Activated CD4-positive, CD25-positive, alpha-beta regulatory T cell (primary cell): ENCODE data around the gene NR6A1.
A peak's percentile ranks its signal among the peaks of the same experiment; 100 is the strongest.
"Not testable (repeated sequence)": the region's sequence is repeated elsewhere in the genome, so short reads cannot be mapped to it uniquely, and the experiment has no call there.

Experiments used
- DNase-seq, 4 experiments: peaks; one replicate each; lab custom pipeline; 2025; lab: John Stamatoyannopoulos, UW

The NR6A1 gene

DNA sequence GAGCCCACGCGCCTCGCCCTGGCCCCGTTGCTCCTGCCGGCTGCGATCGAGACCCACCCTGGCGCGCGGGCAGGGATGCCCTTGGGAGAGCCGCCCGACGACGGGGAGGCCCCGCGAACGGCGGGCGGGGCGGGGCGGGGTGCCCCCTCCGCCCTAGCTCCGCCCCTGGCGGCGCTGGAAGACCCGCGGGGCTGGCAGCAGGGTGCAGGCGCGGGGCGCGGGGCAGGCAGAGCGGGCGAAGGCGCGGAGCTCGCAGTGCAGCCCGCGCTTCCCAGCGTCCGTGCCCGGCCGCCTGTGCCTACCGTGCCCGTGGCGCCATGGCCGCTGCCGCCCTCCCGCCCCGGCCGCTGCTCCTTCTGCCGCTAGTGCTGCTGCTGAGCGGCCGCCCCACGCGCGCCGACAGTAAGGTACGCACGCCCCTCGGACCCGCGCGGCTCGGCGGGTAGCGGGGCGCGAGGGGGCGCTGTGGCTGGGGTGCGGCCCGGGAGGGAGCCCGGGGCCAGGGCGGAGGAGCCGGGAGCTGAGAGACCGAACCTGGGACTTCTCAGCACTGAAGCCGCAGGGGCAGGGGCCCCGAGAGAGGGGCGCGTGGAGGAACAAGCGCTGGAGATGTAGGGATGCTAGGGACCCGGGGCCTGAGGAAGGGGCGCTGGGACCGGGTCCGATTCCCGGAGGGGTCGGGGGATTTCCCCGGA, 6.0 kb upstream of the NR6A1 start, which contains the start of gene OLFML2A:
OLFML2A (plus strand) TSS at position 180 of the 695 bp plus-strand sequence; CDS start at position 318, 138 bp downstream.
- no peak for DNase-seq

DNA sequence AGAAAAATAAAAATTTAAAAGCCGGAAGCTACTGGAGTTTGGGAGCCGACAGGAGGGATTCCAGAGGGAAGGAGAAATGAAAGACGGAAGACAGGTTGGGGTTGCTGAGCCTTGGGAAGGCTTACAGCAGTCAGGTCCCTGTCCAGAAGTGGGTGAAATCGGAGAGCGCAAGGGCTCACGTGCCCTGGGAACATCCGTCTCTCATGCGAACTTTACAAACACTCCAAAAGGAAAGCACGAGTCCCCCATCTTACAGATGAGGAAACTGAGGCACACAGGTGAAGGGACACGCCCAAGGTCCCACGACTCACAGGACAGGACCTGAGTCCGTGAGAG, 5.5 kb upstream of the NR6A1 start:
- DNase-seq: no peak

DNA sequence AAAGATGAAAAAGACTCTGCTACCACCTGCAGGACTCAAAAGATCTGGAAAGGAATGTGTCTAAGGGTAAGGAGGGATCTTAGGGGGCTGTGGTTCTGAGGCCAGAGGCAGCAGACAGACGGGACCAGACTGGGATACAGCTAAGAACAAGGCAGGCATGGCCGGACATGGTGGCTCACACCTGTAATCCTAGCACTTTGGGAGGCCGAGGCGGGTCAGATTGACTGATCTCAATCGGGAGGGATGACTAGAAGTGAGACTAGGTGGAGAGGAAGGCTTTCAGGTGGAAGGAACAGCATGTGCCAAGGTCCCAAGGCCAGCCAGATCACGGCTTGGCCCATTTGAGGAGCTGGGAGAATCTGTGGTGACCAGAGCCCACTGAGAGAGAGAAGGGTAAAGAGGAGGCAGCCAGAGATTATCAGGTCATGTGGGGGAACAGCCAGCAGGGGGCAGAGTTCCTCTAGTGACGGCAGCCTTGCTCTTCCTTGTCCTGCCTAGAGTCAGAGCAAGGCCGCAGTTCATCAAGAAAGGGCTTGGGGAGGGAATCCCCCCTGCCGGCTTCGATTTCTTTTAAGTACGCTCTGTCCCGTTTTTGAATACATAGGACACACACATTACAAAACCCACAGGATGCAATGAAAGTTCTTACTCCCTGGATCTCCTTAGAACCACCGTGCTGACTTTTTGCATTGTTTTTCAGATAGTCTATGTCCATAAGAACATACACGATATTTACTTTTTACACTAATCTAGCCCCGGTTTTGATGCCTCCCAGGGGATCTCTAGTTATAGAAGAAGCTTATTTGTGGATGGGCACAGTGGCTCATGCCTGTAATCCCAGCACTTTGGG, 3.2 kb upstream of the NR6A1 start:
- peak; percentile 61 to 81 (median 63) for DNase-seq

DNA sequence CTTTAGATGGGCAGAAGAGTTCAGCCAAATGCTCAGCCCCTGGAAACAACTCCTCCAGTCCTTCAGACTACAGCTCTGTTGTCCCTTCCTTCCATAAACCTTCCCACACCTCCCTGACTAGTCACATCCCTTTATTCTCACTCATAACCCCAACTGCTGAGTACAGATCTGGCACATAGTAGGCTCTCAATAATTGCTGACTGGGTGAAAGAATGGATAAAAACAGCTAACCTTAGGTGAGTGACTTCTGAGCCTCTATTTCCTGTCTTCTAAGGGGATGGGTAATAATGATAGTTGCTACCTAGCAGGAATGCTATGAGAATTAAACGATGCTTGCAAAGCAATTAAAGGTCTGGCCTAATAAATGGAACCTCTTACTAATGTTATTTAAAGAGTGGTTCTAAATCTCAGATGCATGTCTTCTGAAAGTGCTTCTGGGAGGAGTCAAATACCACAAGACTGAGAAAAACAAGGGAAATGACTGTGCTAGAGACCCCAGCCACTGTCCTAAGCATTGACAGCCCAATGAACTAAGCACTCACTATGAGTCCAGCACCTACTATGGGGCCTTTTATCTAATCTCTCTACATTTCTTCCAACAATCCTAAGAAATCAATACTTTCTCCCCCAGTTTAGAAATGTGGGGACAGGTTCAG, 2.5 kb upstream of the NR6A1 start:
- DNase-seq: no peak

DNA sequence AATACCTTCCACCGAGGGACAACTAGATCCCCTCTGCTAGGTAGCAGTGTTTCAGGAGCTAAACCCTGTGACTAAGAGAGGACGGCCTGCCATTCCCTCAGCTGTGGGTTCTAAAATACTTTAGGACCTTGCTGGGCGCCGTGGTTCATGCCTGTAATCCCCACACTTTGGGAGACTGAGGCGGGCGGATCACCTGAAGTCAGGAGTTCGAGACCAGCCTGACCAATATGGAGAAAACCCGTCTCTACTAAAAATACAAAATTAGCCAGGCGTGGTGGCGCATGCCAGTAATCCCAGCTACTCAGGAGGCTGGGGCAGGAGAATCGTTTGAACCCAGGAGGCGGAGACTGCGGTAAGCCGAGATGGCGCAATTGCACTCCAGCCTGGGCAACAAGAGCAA, 1.8 kb upstream of the NR6A1 start:
- not testable (repeated sequence) for DNase-seq

DNA sequence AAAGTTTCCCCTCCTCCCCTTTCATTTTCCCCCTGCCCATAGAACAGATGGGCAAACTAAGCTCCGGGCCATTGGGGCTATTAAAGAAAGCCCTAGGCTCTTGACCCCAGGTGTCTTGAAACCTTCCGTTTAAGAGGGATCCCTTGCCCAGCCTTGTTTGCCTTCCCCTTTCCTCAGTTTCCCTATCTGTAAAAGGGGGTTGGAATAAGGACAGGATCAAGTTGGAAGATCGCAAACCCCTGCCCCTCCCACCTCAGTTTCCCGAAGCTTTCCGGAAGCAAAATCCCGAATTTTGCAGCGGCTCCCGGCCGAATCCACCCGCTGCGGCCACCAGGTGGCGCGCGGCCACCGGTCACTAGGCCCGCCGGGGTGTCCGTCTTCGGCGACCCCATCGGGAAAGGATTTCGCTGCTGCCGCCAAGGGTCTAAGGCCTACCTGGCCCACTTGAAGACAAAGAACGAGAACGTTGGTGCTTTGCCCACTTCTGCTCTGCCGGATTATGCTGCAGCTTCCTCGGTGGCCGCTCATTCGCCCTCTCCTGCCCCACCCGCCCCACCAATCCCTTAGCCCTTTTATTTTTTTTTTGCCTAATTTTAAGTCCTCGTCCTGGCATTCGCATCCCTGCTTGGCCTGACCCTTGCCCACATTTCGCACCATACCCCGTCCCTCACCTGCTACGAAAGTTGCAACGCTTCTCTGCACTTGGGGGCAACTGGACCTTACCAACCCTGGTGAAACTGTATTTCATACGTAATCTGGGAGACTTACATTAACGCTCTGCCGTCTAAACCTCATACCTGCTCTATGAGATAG, 962 bp upstream of the NR6A1 start:
- peak in 1 of 4 experiments; percentile 15 for DNase-seq

DNA sequence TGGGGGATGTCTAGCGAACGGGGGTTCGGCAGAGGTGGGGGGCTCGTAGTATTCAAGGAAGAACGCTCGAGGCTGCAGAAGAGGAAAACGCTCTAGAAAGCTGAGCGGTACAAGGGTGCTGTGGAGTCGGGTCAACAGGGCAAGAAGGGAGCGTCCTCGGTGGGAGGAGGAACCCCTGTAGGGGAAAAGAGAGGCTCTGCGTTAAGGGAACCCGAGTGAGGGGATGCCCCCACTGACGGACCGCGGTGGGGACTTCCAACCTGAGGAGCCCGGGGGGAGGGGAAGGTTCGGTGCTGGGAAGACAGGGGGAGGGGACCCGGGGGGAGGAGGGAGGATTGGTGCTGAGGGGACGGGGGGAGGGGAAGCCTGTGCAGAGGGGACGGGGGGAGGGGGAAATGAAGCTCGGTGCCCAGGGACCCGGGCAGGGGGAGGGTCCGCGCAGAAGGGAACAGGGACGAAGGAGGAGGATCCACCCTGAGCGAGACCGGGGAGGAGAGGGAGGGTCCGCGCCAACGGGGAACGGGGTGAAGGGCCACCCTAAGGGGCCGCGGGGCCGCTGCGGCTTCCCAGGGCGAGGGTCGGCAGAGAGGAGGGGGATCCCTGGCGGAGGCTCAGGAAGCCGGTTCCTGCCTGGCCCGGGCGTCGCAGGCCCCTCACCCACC, 621 bp downstream of the NR6A1 start:
- no peak for DNase-seq

DNA sequence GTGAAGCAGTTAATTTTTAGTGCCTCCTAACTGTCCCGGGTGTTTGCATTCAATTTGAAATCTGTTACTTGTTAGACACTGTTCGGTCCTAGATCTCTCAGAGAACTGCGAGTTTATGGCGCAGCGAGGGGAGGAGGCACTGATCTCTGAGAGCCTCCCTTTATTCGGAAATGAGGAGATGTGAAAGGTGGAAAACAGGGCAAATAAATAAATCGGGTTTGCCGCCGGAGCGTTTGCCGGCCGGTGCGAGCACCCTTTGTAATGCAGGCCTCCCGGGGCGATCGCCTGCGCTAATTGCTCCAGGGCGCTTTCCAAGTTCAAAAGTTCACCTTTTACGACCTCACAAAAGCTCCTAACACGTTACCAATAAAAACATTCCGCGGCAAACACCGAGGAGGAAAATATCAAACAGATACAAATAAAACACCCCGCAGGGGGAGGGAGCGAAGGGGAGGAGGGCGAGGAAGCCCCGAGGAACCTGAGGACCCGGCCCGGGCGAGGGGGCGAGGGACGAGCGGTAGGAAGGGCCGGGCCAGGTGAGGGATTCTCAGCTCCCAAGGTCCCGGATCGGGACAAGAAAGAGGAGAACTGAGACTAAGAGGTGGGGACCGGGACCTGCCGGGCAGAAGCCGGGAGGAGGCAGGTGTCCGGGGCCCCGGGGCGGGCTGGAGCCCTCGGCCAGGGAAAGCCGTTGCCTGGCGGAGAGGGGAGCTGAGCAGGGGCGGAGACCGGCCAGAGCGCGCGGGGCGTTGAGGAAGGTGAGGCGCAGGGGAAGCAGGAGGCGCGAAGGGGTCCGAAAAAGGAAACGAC, 1.4 kb downstream of the NR6A1 start:
- DNase-seq: no peak

DNA sequence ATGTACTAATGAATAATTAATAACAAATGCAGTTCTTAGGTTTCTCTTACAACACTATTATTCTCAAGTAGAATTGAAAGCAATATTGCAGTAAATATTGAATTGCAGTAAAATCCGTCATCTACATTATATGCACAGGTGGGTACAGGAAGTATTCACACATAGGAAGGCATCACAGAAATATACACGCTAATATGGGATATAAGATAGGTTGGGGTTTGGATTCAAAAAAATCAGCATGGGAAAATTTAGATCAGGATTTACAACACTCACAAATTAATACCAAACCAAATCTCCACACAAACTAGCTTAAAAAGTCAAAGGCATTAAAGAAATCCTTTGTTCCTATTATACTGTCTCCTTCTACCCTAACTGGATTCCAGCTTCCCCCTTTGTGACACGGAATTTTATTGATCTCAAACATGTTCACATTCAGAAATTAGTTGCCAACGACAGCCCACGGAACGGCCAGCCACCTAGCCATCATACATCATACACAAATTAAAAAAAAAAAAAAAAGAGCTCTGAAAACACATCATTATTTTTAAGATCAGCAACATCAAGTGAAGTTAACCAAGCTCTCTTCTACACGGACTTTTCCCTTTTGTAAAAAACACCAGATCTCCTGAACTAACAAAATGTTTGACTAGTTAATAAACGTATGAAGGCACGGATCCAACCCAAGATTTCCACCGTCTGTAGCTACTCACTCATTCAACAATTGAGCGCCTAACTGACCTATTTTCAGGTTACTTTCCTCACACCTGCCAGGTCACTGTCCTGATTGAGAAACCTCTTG, 2.2 kb downstream of the NR6A1 start:
- no peak for DNase-seq

DNA sequence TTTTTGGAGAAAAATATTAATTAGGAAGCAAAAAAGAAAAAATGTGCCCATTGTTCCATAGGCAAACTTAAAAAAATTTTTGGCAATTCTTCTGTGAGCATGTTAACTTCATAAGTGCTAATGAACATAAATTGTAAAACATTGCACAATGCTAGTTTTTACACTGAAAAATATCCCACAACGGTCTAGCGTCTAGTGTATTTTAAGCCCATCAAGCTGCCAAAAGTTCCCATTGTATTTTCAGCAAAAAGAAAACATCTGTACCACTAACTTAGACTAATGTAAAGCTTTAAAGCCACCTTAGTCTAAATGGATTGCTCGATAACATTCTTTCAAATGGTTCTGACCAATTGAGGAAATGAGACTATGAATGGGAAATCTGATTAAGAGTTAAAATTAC, 2.8 kb downstream of the NR6A1 start:
- DNase-seq: no peak

DNA sequence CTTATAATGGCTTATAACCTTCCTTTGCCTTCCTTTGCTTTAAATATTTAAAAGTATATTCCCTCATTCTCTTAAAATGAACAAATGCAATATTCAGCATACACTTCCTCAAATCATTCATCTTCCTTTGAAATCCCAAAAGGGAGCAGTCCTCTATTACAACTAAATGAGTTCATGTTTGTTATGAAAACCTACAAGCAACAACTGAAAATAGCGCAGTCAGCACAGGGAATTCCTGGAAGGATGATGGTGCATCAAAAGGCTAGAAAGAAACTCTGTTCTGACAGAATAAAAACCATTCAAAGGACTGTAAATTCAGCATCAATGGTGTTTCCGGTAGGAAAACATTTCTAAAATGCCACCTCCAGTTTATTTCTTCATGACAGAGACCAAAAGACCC, 3.3 kb downstream of the NR6A1 start:
- no peak for DNase-seq

DNA sequence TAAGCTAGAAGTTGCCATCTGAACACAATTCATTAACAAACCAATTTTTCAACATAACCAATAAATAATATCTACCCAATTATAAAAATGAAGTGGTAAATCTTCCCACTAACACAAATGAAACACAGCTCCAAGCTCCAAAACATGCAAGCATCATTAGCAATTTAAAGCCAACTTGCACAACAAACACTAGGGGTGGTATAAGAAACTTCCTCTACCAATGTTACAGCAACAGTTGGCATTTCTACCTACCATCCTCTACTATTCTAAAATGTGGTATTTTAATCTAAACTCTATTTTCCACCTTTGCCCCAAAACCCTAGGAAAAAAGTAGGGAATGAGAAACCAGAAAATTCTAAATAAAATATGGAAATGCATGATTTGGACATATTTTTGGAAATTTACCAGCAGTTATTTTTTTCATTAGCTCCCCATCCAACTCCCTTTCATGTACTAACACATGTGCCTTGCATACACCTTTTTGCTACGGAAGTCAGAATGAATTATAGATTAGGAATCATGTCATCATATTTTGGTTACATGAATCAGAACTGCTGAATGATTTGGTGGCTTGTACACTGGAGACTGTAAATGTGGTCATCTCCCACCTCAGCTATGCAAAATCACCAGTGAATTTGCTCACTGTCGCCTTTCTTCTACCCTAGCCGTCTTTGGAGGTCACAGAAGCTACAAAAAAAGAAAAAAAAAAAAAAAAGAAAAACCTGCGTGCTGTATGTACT, 4.1 kb downstream of the NR6A1 start:
- no peak for DNase-seq

DNA sequence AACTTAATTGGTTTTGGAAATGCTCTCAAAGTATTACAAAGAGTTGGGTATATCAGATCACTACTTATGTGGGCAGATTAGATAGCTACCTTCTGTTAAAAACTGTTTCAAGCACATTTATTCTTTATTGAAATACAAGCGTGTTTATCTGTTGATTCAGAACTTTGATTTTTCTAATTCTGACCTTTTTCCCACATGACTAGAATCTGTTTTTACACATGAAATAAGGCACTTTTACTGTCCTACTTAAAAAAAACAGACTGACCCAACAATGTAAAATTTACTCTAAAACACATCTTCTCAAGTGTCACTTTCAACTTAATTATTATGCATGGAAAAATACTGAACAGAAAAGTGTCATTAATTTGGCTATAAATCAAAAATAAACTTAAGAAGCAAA, 4.8 kb downstream of the NR6A1 start:
- no peak for DNase-seq

DNA sequence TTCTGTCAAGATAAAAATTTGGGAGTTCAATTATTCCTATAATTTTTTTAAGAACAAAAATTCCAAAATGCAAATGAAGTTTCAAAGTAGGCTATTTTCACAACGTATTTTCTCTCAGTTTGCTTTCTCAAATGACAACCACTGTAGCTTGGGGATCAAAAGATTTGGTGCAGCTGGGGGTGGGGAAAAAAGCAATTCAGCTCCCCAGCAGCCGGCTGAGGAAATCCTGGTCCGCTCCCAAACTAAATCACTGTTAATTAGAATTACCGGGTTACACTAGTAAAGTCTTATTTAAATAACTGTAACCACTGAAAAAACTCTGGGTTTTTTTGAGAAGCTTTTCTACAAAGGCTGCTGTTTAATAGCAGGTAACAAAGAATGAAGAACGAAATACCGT, 5.7 kb downstream of the NR6A1 start:
- DNase-seq: no peak

DNA sequence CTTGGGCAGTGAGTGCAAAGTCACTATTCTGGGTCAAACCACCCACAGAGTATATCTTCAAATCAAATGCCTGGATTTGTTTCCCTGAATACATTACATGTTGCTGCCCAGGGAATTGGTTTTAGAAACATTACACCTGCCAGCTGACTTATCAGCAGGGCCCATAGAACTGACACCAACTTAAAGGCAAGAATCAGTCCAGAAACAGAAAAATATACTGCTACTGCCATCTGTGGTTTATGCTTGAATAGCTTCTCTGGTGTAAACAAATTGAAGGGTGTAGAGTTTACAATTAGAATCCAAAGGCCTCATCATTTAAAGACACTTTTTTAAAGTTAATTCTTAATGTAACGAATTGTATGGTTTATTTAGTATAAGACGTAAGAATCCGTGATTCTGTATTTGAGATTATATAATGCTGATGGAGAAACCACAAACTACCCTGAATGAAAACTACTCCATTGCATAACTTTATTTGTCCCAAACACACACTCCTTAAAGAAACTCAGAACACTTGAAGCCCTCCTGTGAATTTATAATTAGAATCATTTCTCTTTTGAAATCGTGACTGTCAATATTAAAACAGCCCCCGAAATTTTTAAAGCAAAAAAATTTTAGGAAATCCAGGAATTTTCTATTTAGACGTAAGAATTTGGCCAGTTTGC, 6.2 kb downstream of the NR6A1 start:
- DNase-seq: no peak

DNA sequence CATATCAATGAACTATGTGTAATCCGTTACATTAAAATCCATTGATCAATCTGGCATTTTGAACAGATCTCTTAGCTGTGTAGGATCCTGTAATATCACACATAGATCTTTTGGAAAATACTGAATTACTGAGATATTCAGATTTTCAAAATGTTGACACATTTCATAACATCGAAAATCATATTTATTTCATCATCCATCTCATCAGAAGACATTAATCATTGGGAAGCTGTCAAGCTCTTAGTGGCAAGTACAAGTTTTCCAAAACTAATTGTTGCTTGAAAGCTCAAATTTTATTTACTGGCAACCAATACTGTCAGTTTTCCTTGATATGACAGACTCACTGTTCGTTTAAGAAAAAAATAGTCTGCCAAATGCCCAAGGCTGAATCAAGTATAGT, 8.5 kb downstream of the NR6A1 start:
- no peak for DNase-seq

DNA sequence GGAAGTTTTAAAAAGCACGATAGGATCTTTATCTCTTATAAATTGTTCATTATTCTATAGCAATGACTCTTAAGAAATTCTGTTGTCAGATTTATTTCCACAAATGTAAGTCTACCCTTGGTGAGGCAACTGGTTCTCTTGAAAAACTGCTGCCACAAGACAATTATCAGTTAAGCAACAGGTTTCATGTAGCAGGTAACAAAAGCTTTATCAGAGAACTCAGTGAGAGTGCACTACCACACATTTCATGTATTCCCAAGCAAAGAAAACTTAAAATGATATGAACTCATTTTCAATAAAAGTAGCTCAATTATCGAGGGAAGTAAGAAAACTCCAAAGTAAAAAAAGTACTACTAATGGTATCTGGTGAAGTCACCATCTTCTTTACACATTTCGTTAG, 9.4 kb downstream of the NR6A1 start:
- no peak for DNase-seq

DNA sequence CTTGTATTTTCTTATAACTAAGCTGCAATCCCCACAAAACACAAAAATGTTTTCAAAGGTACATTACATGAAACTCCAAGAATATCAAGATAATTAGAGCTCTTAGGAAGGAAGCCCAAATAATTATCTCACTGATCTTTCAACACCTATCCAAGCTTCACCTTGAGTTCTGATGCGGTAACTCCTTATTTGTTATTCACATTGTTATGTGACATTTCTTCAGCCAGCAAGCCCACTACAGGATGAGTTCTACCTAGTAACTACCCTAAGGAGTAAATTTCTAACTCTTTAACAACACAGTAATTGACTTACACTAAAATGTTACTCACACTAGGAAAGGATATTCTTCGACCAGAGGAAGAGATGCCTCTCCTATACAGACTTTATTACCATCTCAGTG, 9.9 kb downstream of the NR6A1 start:
- no peak for DNase-seq

DNA sequence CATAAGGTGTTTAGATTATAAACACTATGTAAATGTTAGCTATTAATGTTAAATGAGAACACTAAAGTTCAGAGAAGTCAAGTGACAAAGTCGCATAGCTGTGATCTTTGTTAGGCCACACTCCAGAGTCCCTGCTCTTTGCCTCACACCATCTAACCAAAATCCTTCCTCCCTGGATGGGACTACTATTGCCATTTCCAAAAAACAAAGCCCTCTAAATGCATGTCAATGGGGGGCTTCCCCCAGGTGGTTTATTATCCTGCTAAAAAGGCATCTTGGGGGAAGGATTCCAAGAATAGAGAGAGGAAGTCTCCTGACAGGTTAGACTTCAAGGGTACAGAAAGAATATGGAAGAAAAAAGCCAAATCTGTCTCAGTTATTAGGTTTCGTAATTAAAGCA, 10.4 kb downstream of the NR6A1 start:
- no peak for DNase-seq
